Keratinocyte (primary cell): Measurements from ENCODE around the gene RBL1. TPM values are rescaled to one million over a fixed set of nuclear protein-coding genes. Genes with fewer than 3 reads are reported as not detected.

Source experiments
- DNase-seq: peaks from one replicate; pipeline ENCODE4 v3.0.0-alpha.2; 2011; ENCODE audit warnings: low read depth, missing footprints, low spot score
- FAIRE-seq: peaks from 2 replicates; lab custom pipeline; 2011; peaks lifted over from hg19 to GRCh38; lab: Jason Lieb, UNC
- H2AFZ ChIP-seq: 2 replicates; pipeline ENCODE4 v1.6.0; 2012; ENCODE audit warnings: low read length, control low read depth, inconsistent platforms; ENCODE audit not compliant: control insufficient read depth
- H3K27ac ChIP-seq: 2 replicates; pipeline ENCODE4 v1.5.1; 2011; ENCODE audit warnings: low read length; ENCODE audit not compliant: control insufficient read depth, insufficient read depth
- H3K27me3 ChIP-seq: 3 replicates; pipeline ENCODE4 v1.6.0; 2011; ENCODE audit warnings: low read length; ENCODE audit not compliant: control insufficient read depth, insufficient read depth; ENCODE audit errors: extremely low read depth
- H3K36me3 ChIP-seq, 2 experiments: 2 replicates in 1 of 2; 3 replicates in 1 of 2; pipeline ENCODE4 v1.5.1; 2011; ENCODE audit warnings: low read length in 2 of 2, mild to moderate bottlenecking in 1 of 2; ENCODE audit not compliant: control insufficient read depth in 2 of 2, insufficient read depth in 2 of 2; ENCODE audit errors: extremely low read depth in 1 of 2
- H3K4me1 ChIP-seq: 3 replicates; pipeline ENCODE4 v1.5.1; 2011; ENCODE audit warnings: low read length; ENCODE audit not compliant: control insufficient read depth, insufficient read depth; ENCODE audit errors: extremely low read depth
- H3K4me2 ChIP-seq: 3 replicates; pipeline ENCODE4 v1.6.0; 2011; ENCODE audit warnings: low read depth, low read length; ENCODE audit not compliant: control insufficient read depth, insufficient read depth; ENCODE audit errors: extremely low read depth
- H3K4me3 ChIP-seq, 3 experiments: fragments of 200-600 bp in 1 of 3; sonication (generic) in 1 of 3; 2 replicates in 2 of 3; 3 replicates in 1 of 3; pipeline ENCODE4 v1.5.1; 2011 to 2016; ENCODE audit warnings: low read length in 3 of 3, mild to moderate bottlenecking in 3 of 3, control low read depth in 2 of 3, inconsistent platforms in 1 of 3, low read depth in 1 of 3, mixed read lengths in 1 of 3, mixed run types in 1 of 3, moderate library complexity in 1 of 3; ENCODE audit not compliant: control insufficient read depth in 2 of 3, insufficient read depth in 2 of 3; ENCODE audit errors: extremely low read depth in 1 of 3
- H3K79me2 ChIP-seq: 2 replicates; pipeline ENCODE4 v1.6.0; 2012; ENCODE audit warnings: low read length; ENCODE audit not compliant: control insufficient read depth, insufficient read depth
- H3K9ac ChIP-seq: 3 replicates; pipeline ENCODE4 v1.6.0; 2011; ENCODE audit warnings: low read length; ENCODE audit not compliant: control insufficient read depth, insufficient read depth; ENCODE audit errors: extremely low read depth
- H3K9me1 ChIP-seq: 3 replicates; pipeline ENCODE4 v1.6.0; 2011; ENCODE audit warnings: low read length; ENCODE audit not compliant: control insufficient read depth, insufficient read depth; ENCODE audit errors: extremely low read depth
- H3K9me3 ChIP-seq: 2 replicates; pipeline ENCODE4 v1.5.1; 2012; ENCODE audit warnings: low read depth, low read length; ENCODE audit not compliant: control insufficient read depth
- H4K20me1 ChIP-seq: 3 replicates; pipeline ENCODE4 v1.6.0; 2011; ENCODE audit warnings: low read length; ENCODE audit not compliant: control insufficient read depth, insufficient read depth; ENCODE audit errors: extremely low read depth
- EZH2 ChIP-seq: IDR thresholded peaks from one replicate; pipeline ENCODE4 v1.6.1; 2012; ENCODE audit warnings: inconsistent platforms, mild to moderate bottlenecking, low read length, moderate library complexity
- dilution Hi-C: fragments of 300-500 bp; cut with MboI; formaldehyde crosslinking; loops from one replicate; pipeline ENCODE4 v1.7.0; 2020; ENCODE audit warnings: low sequenced_read_pairs; ENCODE audit not compliant: extremely low pct_ligation_motif_present
- polyA plus RNA-seq, 5 experiments: library from polyadenylated mRNA; depleted of rRNA in 3 of 5; stranded (reverse) in 3 of 5; stranded (forward) in 1 of 5; unstranded in 1 of 5; fragments of >200 nt; gene quantifications; 1 replicate in 1 of 5; 2 replicates in 3 of 5; 3 replicates in 1 of 5; pipeline versions ENCODE4 v1.2.1 to v1.2.3, GENCODE V29; 2011 to 2012; ENCODE audit warnings: missing spikeins in 2 of 5, low read depth in 1 of 5, low replicate concordance in 1 of 5
- TF ChIP-seq, protein P1 (sequence below), 3 experiments: IDR thresholded peaks in 1 of 3; conservative IDR thresholded peaks in 1 of 3; optimal IDR thresholded peaks in 1 of 3; 2 replicates in 2 of 3; 3 replicates in 1 of 3; pipeline versions ENCODE3 to v1.5.1; 2011; ENCODE audit warnings: low read length in 3 of 3, mild to moderate bottlenecking in 3 of 3, moderate library complexity in 2 of 3, control low read depth in 1 of 3, inconsistent platforms in 1 of 3; ENCODE audit not compliant: insufficient read depth in 2 of 3; ENCODE audit errors: extremely low read depth in 1 of 3

The RBL1 gene
- polyA plus RNA-seq, 1 donor (not counting 4 experiments of a cell fraction or from before 2014, with no cell fraction given) = 4.5 TPM

DNA sequence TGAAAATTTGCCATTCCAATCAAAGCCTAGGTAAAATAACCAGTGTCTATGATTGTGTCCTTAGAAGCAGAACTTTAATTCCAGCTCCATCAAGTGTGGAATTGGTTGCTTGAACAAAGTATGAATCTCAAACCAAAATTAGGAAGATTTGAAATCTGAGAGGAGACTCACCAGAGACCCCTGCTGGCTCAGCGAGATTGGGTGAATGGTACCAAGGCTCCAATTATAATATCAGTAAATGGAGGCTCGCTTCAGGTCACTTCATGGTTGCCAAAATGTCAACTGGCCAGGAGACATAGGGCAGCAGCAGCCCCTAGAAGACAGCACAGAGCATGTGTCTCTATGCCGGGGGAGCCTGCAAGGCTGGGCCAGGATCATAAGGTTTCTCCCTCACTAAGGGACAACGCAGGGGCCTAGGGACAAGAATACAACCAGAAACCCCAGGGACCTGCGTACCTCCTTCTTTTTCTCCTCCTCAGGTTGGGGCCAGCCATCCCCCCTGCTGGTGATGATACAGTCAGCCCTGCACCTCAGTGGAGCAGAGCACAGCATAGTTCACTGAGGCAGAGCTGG is 14.0 kb downstream of the RBL1 start:
- Histone ChIP-seq H3K4me3 (no peak overlapping the region), H3K9me3 (no peaks in the 10 kb centered on the region), H3K27ac (no peak overlapping the region), H4K20me1 (no peaks in the 10 kb centered on the region), H3K9me1 (no peaks in the 10 kb centered on the region), H3K4me2 (no peak overlapping the region), H3K79me2 (peaks cover 6% of the 10 kb centered on the region), H3K36me3 (no peaks in the 10 kb centered on the region), H3K4me1 (no peaks in the 10 kb centered on the region), H3K27me3 (no peaks in the 10 kb centered on the region), H3K9ac (no peak overlapping the region), H2AFZ (no peak overlapping the region)
- FAIRE-seq = no peak
- DNase-seq = no peak
- dilution Hi-C loops = no loop called here
- TF ChIP-seq, protein P1, sequence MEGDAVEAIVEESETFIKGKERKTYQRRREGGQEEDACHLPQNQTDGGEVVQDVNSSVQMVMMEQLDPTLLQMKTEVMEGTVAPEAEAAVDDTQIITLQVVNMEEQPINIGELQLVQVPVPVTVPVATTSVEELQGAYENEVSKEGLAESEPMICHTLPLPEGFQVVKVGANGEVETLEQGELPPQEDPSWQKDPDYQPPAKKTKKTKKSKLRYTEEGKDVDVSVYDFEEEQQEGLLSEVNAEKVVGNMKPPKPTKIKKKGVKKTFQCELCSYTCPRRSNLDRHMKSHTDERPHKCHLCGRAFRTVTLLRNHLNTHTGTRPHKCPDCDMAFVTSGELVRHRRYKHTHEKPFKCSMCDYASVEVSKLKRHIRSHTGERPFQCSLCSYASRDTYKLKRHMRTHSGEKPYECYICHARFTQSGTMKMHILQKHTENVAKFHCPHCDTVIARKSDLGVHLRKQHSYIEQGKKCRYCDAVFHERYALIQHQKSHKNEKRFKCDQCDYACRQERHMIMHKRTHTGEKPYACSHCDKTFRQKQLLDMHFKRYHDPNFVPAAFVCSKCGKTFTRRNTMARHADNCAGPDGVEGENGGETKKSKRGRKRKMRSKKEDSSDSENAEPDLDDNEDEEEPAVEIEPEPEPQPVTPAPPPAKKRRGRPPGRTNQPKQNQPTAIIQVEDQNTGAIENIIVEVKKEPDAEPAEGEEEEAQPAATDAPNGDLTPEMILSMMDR (optimal IDR thresholded peaks at IDR 0.05 in 1 of 3, IDR thresholded peaks at IDR 0.05 in 1 of 3, conservative IDR thresholded peaks at IDR 0.05 in 1 of 3; ENCODE audit: extremely low read depth in 1 of 3, insufficient read depth in 2 of 3, low read length in 3 of 3) = peak; percentile 12 to 25 (median 14)
- no peak for TF ChIP-seq EZH2

GRCh38 chr20:37077009-37077408 is 18.8 kb downstream of the RBL1 start:
- no peaks in the 10 kb centered on the region for H3K9me3 ChIP-seq
- DNase-seq (no peak), FAIRE-seq (no peak)
- H3K4me1 ChIP-seq = no peaks in the 10 kb centered on the region
- no peak overlapping the region for H3K27ac ChIP-seq
- no peak for TF ChIP-seq EZH2
- TF ChIP-seq, protein P1 (optimal IDR thresholded peaks at IDR 0.05 in 1 of 3, IDR thresholded peaks at IDR 0.05 in 1 of 3, conservative IDR thresholded peaks at IDR 0.05 in 1 of 3; ENCODE audit: extremely low read depth in 1 of 3, insufficient read depth in 2 of 3, low read length in 3 of 3) = no peak
- no peaks in the 10 kb centered on the region for H3K27me3 ChIP-seq
- no peak overlapping the region for H2AFZ ChIP-seq
- no peak overlapping the region for H3K4me2 ChIP-seq
- H3K9me1 ChIP-seq = no peaks in the 10 kb centered on the region
- no peak overlapping the region for H3K4me3 ChIP-seq
- dilution Hi-C loops = no loop called here
- H3K79me2 ChIP-seq = peaks cover 12% of the 10 kb centered on the region
- no peak overlapping the region for H3K9ac ChIP-seq
- H3K36me3 ChIP-seq = no peaks in the 10 kb centered on the region
- no peaks in the 10 kb centered on the region for H4K20me1 ChIP-seq
